Fibroblast of lung (primary cell): ENCODE measurements around the gene CHAMP1. TPM values are rescaled to one million over a fixed set of nuclear protein-coding genes. Genes with fewer than 3 reads are reported as not detected.

Source experiments
- DNase-seq, 2 donors: peaks; one replicate each; pipeline versions ENCODE4 v3.0.0 to v3.0.0-alpha.2; 2010; ENCODE audit warnings: low read depth in 2 of 2
- H2AFZ ChIP-seq: 2 replicates; pipeline ENCODE4 v1.5.1; 2012; ENCODE audit warnings: low read length, control low read depth, inconsistent platforms
- H3K27ac ChIP-seq: 2 replicates; pipeline ENCODE4 v1.5.1; 2011; ENCODE audit warnings: low read length, control low read depth; ENCODE audit not compliant: insufficient read depth
- H3K27me3 ChIP-seq: 2 replicates; pipeline ENCODE4 v1.5.1; 2011; ENCODE audit warnings: mild to moderate bottlenecking, low read length; ENCODE audit not compliant: control insufficient read depth, insufficient read depth
- H3K36me3 ChIP-seq: 2 replicates; pipeline ENCODE4 v1.5.1; 2011; ENCODE audit warnings: low read length; ENCODE audit not compliant: control insufficient read depth, insufficient read depth
- H3K4me1 ChIP-seq: 2 replicates; pipeline ENCODE4 v1.5.1; 2011; ENCODE audit warnings: low read length; ENCODE audit not compliant: control insufficient read depth, insufficient read depth; ENCODE audit errors: extremely low read depth
- H3K4me2 ChIP-seq: 2 replicates; pipeline ENCODE4 v1.5.1; 2011; ENCODE audit warnings: low read length, control low read depth; ENCODE audit not compliant: insufficient read depth; ENCODE audit errors: extremely low read depth
- H3K4me3 ChIP-seq, 4 experiments: fragments of 200-600 bp in 1 of 4; sonication (generic) in 1 of 4; replicated peaks in 1 of 4; 2 replicates each; pipeline ENCODE4 v1.5.1; 2011 to 2016; ENCODE audit warnings: low read length in 4 of 4, low read depth in 3 of 4, mild to moderate bottlenecking in 3 of 4, control low read depth in 2 of 4, inconsistent platforms in 1 of 4, mixed read lengths in 1 of 4; ENCODE audit not compliant: insufficient read depth in 1 of 4; ENCODE audit errors: control extremely low read depth in 1 of 4
- H3K79me2 ChIP-seq: 2 replicates; pipeline ENCODE4 v1.5.1; 2012; ENCODE audit warnings: mild to moderate bottlenecking, low read length, inconsistent platforms; ENCODE audit not compliant: control insufficient read depth, insufficient read depth
- H3K9ac ChIP-seq: 2 replicates; pipeline ENCODE4 v1.5.1; 2011; ENCODE audit warnings: mild to moderate bottlenecking, low read length, control low read depth; ENCODE audit not compliant: insufficient read depth
- H3K9me3 ChIP-seq: 2 replicates; pipeline ENCODE4 v1.5.1; 2012; ENCODE audit warnings: low read depth, low read length; ENCODE audit not compliant: control insufficient read depth, insufficient read depth
- H4K20me1 ChIP-seq: 2 replicates; pipeline ENCODE4 v1.5.1; 2011; ENCODE audit warnings: low read length; ENCODE audit not compliant: control insufficient read depth, insufficient read depth; ENCODE audit errors: extremely low read depth
- CTCF ChIP-seq, 2 donors: IDR thresholded peaks in 1 of 2; conservative IDR thresholded peaks in 1 of 2; 1 replicate in 1 of 2; 2 replicates in 1 of 2; pipeline ENCODE4 v1.5.1; 2011 to 2012; ENCODE audit warnings: low read length in 2 of 2, control low read depth in 1 of 2, inconsistent platforms in 1 of 2, low read depth in 1 of 2, mild to moderate bottlenecking in 1 of 2
- EZH2 ChIP-seq: IDR thresholded peaks from 2 replicates; pipeline ENCODE4 v1.5.1; 2012; ENCODE audit warnings: low read length, control low read depth, mild to moderate bottlenecking; ENCODE audit errors: missing control alignments
- polyA plus RNA-seq, 2 donors: library from polyadenylated mRNA; depleted of rRNA in 1 of 2; stranded (reverse) in 1 of 2; unstranded in 1 of 2; fragments of >200 nt; gene quantifications; 2 replicates each; pipeline ENCODE4 v1.2.1, GENCODE V29; 2011 to 2012; ENCODE audit warnings: missing spikeins in 1 of 2
- total RNA-seq: library from RNA; depleted of rRNA; stranded (reverse); fragments of >200 nt; gene quantifications from 2 replicates; pipeline ENCODE4 v1.2.1, GENCODE V29; 2014

The CHAMP1 gene
- total and polyA plus RNA-seq, 2 donors (not counting 1 experiment from before 2014, with no cell fraction given) = 14.5 to 35.2 TPM

GRCh38 chr13:114303700-114304327, 10.5 kb upstream of the CHAMP1 start:
- no peak for TF ChIP-seq CTCF (conservative IDR thresholded peaks at IDR 0.05 in 1 of 2, IDR thresholded peaks at IDR 0.05 in 1 of 2; ENCODE audit: low read depth in 1 of 2, low read length in 2 of 2)
- TF ChIP-seq EZH2 = no peak
- no peak overlapping the region for H3K4me3 ChIP-seq
- H3K4me1 ChIP-seq = no peaks in the 10 kb centered on the region
- no peaks in the 10 kb centered on the region for H4K20me1 ChIP-seq
- no peak for DNase-seq
- H2AFZ ChIP-seq = no peak overlapping the region
- H3K27me3 ChIP-seq = no peaks in the 10 kb centered on the region
- no peak overlapping the region for H3K4me2 ChIP-seq
- no peaks in the 10 kb centered on the region for H3K9me3 ChIP-seq
- H3K9ac ChIP-seq = no peak overlapping the region
- H3K36me3 ChIP-seq = peaks cover 11% of the 10 kb centered on the region
- no peaks in the 10 kb centered on the region for H3K79me2 ChIP-seq
- no peak overlapping the region for H3K27ac ChIP-seq

- Histone ChIP-seq H3K4me1 (no peaks in the 10 kb centered on the region), H3K36me3 (peaks cover 11% of the 10 kb centered on the region), H3K9ac (no peak overlapping the region), H4K20me1 (no peaks in the 10 kb centered on the region), H3K4me3 (no peak overlapping the region), H3K4me2 (no peak overlapping the region), H3K9me3 (no peaks in the 10 kb centered on the region), H3K27me3 (no peaks in the 10 kb centered on the region), H3K79me2 (no peaks in the 10 kb centered on the region), H2AFZ (no peak overlapping the region), H3K27ac (no peak overlapping the region)
- TF ChIP-seq EZH2 (no peak), CTCF (conservative IDR thresholded peaks at IDR 0.05 in 1 of 2, IDR thresholded peaks at IDR 0.05 in 1 of 2; ENCODE audit: low read depth in 1 of 2, low read length in 2 of 2) (no peak)
- DNase-seq = no peak
Measured at GRCh38 chr13:114304346-114305034, 9.8 kb upstream of the CHAMP1 start.

- Histone ChIP-seq H3K79me2 (no peaks in the 10 kb centered on the region), H4K20me1 (no peaks in the 10 kb centered on the region), H3K9ac (no peak overlapping the region), H3K27ac (no peak overlapping the region), H3K9me3 (no peaks in the 10 kb centered on the region), H3K4me1 (peaks cover 4% of the 10 kb centered on the region), H3K4me3 (no peak overlapping the region), H3K4me2 (no peak overlapping the region), H2AFZ (no peak overlapping the region), H3K36me3 (peaks cover 4% of the 10 kb centered on the region), H3K27me3 (no peaks in the 10 kb centered on the region)
- TF ChIP-seq CTCF (conservative IDR thresholded peaks at IDR 0.05 in 1 of 2, IDR thresholded peaks at IDR 0.05 in 1 of 2; ENCODE audit: low read depth in 1 of 2, low read length in 2 of 2) (no peak), EZH2 (no peak)
- no peak for DNase-seq
Measured at GRCh38 chr13:114309086-114309485, 5.2 kb upstream of the CHAMP1 start.
